ENCODE measurements around the gene PSAPL1.
"Not testable (repeated sequence)": the region's sequence is repeated elsewhere in the genome, so short reads cannot be mapped to it uniquely, and the experiment has no call there.

The PSAPL1 gene

DNA sequence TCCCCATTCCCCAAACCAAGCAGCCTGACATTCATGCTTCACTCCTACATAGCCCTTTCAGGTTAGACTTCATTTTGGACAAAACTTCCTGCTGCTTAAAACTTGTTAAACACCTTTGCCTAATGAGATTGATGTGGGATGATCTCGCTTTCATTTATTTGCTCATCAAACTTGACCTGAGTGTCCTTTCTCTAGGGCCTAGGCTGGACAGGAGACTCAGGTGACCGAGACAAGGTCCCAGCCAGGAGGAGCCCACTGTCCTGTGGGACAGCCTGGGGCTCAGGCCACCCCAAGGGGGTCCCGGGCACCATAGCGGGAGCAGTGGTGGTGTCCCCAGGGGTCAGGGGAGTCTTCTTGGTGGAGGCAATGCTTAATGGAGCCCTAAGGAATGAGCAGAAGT is 23.7 kb upstream of the PSAPL1 start:
- no peak for DNase-seq

DNA sequence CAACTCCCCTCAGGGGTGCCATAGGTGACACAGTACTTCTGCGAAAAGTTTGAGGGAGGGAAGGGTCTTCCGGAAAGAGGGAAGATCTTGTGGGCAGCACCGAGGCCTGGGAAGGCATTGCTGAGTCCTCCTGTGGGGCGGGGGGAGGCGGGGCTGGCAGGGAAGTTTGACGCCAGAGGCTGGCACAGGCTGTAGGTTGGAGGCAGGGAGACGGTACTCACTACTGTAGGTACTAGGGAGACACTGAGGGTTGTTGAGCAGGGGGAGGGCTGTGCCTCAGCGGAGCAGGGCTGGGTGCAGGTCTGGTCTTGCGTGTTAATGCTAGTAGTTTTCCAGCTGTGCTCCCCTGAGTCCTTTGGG is 23.3 kb upstream of the PSAPL1 start:
- no peak for DNase-seq

DNA sequence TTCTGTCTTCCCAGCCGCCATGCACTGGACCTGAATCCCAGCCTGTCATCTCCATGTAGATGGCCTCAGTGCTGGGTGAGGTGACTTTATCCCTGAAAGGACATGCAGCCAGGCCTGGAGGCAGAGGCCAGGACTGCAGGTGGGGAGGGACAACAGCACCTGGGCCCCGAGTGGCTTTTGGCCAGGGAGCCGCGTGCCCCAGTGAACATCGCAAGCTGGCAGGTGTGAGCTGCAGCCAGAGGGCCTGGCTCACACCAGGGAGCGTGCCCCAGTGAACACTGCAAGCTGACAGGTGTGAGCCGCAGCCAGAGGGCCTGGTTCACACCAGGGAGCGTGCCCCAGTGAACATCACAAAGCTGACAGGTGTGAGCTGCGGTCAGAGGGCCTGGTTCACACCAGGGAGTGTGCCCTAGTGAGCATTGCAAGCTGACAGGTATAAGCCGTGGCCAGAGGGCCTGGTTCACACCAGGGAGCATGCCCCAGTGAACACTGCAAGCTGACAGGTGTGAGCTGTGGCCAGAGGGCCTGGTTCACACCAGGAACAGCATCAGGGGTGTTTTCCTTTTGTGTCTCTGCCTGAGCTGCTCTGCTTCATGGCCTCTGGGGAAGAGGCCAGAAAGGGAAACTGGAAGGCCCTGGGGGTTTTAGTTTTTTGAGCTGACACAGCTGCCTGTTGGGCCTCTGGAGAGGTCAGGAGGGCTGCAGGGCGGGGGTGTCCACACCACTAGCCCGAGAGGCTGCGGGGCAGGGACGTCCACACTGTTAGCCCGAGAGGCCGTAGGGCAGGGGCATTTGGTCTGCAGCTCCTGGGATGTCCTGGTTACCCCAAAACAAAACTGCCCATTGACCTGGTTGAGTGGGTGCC is 22.7 kb upstream of the PSAPL1 start:
- DNase-seq = no peak

DNA sequence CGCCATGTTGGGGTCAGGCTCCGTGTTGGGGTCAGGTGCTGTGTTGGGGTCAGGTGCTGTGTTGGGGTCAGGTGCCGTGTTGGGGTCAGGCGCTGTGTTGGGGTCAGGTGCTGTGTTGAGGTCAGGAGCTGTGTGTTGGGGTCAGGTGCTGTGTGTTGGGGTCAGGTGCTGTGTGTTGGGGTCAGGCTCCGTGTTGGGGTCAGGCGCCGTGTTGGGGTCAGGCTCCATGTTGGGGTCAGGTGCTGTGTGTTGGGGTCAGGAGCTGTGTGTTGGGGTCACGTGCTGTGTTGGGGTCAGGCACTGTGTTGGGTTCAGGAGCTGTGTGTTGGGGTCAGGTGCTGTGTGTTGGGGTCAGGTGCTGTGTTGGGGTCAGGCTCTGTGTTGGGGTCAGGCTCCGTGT is 18.1 kb upstream of the PSAPL1 start:
- DNase-seq = not testable (repeated sequence)

DNA sequence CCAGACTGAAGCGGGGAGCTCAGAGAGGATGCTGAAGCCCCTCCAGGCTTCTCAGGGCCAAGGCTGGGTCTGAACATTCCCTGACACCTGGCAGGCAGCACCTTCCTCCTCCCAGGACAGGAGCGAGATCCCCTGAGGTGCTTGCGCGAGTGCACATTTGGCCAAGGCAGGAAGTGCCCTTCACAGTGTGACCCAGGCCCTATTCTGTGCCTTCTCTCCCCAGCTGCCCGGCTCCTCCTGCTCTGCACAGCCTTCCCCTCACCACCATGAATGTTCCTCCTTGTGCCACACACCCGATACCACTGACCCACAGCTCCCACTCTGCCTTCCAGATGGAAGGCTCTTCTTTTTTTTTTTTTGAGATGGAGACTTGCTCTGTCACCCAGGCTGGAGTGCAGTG is 17.1 kb upstream of the PSAPL1 start:
- DNase-seq = no peak

DNA sequence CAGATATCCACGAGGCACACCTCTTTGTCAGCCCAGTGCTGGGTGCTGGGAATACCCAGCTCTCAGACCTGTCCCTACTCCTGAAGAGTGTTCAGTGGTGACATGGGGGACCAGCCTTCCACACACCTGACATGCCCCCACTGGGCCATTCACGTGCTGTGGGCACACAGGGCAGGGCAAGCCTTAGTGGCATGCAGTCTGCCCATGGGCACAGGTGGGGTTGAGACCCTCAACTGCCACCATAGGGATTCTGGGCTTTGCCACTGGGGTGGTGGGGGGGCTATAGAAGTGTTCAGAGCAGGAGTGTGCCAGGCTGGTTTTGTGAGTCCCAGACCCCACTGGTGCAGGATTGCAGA is 16.7 kb upstream of the PSAPL1 start:
- no peak for DNase-seq

DNA sequence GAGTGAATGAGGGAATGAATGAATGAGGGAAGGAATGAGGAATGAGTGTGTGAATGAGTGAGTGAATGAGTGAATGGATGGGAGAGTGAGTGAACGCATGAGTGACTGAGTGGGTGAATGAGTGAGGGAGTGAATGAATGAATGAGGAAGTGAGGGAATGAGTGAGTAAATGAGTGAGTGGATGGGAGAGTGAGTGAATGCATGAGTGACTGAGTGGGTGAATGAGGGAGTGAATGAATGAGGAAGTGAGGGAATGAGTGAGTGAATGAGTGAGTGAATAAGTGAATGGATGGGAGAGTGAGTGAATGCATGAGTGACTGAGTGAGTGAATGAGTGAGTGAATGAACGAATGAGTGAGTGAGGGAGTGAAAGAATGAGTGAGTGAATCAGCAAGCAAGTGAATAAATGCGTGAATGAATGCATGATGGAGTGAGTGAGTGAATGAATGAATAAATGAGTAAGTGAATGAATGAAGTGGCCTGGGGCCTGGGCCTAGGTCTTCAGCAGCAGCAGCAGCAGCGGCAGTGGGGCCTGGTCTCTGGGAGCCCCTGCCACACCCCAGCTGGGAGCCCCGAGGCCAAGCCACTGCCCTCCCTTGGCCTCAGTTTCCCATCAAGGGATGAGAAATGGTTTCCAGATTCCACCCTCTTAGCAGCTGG is 16.2 kb upstream of the PSAPL1 start:
- DNase-seq = no peak

DNA sequence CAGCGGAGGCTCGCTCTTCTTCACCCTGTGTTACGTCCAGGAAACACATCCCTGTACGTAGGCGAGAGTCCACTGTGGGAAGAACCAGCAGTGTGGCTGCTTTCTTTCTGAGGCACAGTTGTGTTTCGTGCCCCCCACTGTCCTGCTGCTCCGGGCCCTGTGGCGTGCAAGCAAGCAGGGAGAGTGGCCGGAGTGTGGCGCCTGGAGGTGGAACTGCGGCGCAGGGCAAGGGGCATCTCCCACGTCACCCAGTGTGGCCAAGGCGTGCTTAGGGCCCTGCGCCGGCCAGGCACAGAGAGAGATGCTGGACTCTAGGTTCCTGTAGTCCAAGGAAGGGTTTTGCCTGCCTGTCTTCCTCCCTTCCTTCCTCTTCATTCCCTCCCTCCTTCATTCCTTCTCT is 13.3 kb upstream of the PSAPL1 start:
- DNase-seq = no peak

DNA sequence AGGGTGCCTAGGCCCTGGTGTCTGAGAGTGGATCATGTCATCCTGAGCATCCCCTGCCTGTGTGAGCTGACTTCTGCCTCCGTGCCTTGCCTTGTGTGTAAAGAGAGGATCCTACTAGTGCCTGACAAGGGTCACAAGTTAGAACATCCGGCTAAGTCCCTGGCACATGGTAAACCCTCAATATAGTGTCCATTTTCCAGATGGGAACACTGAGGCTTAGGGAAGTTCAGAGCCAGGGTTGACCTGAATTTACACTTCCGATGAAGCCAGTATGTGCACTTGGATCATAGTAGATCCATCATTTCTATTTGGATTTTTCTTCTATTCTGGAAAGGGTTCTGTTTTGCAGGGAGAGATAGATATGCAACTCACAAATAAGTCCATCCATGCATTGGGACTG is 12.5 kb upstream of the PSAPL1 start:
- DNase-seq = no peak

DNA sequence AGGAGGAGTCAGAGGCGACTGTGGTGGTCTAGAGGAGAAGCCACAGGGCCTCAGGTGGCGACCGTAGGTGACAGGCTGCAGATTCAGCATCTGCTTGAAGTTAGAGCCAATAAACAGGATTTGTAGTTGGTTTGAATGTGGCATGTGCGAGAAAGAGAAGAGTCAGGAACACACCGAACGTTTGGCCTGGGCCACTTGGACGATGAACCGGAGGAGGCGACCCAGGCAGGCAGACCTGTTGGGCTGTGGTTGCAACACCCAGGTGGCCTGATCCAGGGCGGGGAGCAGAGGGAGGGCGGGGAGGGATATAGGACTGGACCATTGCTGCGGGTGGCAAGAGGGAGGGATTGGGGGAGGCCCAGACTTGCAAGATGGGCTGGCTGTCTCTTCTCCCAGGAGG is 10.0 kb upstream of the PSAPL1 start:
- no peak for DNase-seq

DNA sequence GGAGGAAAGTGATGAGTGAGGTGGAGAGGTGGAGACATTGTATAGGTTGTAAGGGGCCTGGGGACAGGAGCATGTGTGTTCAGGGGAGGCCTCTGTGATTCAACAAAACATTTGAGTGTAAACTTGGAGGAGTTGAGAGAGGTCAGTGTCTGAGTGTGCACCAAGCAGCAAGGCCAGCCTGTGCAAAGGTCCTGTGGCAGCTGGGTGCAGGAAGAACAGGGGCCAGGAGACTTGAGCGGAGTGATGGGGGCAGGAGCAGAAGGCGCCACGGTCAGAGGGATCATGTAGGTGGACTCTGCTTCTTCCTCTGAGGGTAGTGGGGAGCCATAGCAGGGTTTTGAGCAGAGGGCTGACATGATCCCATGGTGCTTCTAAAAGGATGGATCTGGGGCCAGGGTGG is 9.6 kb upstream of the PSAPL1 start:
- no peak for DNase-seq

DNA sequence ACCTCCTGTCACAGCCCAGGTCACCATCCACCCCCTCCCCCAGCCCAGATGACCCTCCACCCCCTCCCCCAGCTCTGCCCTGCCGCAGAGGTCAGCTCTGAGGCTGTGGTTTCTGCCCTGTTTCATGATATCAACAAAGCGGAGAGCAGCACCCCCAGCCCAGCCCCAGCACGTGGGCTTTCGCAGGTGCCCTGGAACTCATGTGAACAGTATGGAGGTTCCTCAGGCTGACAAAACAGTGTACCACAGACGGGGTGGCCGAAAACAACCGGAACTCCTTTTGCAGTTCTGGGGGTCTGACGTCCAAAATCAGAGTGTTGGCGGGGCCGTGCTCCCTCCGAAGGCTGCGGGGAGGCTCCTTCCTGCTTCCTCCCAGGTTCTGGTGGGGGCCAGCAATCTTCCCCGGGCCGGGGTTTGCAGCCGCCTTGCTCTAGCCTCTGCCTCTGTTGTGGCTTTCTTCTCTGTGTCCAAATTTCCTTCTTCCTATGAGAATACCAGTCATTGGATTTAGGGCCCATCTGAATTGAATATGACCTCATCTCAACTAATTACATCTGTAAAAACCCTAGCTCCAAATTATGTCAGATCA is 7.9 kb upstream of the PSAPL1 start:
- DNase-seq = no peak

DNA sequence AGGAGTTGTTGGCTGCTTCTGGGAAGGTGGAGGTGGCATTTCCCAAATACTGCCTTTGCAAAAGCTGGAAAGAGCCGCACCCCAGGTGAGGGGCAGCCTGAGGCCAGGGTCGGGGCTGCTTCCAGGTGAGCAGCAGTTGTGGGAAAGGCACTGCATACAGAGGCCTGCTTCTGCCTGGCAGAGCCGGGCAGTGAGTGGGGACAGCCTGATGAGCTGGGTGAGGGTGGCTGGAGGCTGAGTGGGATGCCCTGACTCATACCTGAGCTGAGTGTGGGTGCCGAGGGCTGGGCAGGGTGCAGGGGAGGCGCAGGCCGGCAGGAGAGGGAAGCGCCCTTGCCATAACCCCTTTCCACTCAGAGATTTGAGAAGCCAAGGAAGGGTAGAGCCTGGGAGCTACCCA is 6.5 kb upstream of the PSAPL1 start:
- no peak for DNase-seq

DNA sequence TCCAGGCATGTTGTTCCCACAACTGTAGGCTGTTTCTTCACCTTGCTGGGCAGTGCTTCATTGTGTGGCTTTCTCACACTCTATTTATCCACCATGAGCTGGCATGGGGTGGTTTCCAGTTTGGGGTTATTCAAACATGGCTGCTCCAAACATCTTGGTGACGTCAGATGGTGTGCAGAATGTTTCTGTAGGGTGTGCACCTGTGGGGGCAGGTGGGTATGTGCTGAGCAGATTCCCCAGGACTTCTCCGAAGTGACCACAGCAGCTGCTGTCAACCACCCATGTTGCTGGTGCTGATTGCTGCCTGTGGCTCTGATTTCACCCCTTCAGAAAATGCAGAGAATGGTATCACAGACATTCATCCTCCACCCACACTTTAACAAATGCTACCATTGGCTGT is 5.0 kb upstream of the PSAPL1 start:
- no peak for DNase-seq

DNA sequence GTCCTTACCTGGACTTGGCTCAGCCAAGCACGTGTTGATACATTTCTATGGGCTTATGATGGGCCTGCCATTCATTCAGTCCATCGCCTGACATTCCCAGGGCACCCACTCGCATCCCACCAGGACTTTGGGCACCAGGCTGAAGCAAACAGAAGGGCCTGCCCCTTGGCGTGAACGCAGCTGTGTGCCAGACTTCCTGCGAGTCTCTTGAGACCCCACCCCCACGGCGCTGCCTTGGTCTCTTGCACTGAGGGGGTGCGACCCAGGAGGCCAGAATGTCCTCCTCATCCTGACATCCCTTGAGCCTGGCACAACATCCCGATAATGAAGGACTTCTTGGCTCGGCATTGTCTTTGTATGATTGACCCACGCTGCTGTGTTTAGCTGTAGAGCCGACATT is 1.5 kb upstream of the PSAPL1 start:
- no peak for DNase-seq

DNA sequence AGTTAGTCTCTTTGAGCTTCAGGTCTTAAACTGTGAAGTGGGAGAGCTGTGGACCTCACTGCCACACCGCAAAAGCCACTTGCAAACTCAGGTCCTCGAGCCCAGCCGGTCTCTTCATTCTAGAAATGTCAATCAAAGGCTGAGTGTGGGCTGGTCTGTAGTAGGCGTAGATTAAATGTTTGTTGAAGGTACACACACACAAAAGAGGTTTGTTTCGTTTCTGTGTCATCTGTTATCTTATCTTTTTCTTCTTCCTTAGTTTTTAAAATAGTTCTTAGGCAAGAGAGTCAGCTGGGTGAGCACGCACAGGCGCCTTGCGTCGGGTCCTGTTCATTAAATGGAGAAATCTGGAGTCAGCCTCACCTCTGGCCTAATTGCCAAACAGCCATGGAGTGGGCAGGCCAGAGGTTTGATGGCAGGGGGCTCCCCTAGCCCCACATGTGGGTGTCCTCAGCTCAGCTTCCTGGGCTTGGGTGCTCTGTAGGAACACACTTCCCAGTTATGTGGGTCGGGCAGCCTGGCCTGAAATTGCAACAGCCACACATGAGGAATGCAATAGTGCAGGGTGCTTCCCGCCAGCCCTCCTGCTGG is 836 bp upstream of the PSAPL1 start:
- no peak for DNase-seq

DNA sequence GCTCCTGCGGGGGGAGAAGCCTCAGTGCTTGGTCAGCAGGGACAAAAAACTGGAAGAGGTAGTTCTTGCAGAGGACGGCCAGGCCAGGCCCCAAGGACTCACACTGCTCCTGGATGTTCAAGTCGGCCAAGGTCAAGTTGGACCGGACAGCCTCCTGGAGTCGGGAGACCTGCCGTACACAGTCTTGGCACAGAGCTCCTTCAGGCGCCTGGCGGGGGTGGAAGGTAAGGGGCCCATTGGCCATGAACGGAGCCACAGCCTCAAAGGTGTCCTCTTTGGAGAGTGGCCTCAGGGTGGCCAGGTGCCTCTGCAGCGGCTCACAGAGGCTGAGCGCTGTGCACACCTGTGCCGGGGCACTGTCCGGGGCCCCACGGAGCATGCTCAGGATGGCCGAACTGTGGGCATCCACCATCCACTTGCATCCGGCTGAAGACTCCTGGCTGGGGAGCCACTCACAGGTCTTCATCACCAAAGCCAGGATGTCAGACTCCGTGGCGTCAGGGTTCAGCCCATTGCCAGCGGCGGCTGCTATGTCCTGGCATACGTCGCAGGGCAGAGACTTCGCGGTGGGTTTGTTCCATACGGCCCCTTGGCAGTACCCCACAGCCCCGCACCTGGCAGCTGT is 477 bp downstream of the PSAPL1 start:
- DNase-seq = no peak

DNA sequence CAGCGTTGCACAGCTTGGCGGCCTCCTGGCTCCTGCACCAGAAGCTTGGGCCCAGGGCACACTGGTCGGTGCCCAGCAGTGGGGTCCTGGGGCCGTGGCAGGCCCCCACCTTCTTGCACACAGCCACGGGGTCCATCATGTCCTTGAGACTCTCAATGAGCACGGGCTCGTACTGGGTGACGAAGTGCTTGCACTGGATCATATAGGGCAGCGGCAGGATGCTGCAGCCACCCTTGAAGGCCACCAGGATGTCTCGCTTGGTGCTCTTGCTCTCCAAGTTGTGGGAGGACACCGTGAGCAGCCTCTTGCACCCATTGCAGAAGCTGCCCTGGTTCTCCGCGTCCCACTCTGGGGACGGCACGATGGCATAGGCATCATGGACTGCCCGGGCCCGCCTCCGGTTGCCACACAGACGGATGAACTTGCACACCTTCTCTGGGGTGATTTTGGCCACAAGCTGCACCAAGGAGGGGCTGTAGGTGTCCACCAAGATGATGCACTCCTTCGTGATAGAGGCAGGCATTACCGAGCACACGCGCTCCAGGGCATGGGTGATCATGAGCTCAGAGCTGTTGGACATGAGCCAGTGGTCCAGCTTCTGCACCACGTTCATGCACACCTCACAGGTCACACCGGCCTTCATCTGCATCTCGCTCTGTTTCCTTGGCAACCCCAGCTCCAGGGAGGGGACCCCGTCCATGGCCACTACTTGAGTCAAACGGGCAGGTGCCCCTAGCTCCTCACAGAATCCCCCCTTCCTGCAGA is 1.2 kb downstream of the PSAPL1 start:
- DNase-seq = no peak

DNA sequence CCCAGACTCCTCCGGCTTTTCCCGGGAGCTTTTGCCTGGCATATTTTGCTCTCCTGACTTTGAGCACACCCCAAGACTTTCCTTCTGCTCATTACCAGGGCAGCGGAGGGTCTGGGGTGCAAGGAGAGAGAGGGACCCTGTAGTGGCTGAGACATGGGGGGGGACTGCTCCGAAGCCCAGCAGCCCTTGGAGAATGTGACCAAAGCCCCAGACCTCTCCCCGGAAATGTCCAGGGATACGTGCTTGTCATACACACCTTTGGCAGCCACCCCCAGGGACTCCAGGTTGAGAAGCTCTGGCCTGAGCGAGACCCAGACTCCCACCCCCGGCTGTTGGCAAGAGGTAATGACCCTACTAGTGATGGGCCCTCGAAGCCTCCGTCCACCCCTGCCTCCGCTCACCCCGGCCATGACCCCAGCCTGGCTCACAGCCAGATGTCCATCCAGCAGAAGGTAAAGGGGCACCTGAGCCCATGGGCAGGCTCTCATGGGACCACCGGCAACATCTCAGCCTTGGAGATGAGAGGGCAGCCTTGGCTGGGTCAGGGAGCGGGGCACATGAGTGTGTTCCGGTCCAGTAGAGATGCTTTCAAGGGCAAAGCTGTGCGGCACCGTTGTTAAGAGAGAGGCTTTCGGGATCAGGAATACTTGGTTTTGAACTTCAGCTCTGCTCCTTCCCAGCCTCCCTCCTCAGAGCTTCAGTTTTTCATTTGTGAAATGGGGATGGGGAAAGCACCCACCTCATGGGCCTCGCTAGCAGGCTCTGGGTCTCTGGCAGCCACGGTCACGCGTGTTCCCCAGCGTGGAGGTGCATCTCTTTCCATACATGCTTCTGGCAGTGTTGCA is 2.0 kb downstream of the PSAPL1 start:
- DNase-seq = no peak

DNA sequence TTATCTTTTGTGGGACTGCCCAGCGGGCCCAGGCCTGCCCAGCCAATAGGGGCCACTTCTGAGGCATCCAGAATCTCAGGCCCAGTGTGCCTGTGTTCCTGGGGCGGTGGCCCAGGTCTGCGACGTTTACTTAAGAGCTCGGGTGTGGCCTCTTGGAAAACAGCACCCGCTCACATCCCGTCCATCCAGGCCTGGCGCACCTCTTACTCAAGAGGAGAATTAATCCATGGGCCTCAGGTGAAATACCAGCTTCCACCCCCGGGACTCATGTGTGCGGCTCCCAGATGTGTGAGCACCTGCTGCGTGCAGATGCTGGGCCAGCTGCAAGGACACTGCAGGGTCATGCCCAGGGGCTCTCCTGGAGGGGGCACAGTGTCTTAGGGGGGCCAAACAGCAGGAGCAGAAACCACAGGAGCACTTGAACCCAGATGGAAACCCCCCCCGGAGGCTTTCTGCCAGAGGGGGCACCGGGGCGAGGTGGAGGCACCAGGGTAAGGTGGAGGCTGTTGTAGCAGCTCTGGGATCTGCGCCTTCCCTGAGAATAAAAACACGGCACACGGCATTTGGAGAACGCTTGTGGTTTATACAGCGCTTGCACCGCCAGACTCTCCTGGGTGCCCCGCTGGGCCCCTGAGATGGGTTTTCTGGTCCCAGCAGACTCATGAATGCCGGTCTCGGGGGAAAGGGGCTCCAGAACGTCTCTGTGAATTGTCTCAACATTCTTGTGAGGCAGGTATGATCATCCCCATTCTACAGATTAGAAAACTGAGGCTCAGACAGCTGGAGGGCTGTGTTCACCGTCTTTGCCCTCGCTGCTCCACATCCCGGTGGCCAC is 2.8 kb downstream of the PSAPL1 start:
- DNase-seq = no peak
